Smooth muscle cell (in vitro differentiated cells): ENCODE results near the gene SLC38A4. TPM values are rescaled to one million over a fixed set of nuclear protein-coding genes. Genes with fewer than 3 reads are reported as not detected.

ENCODE experiments used
- DNase-seq: peaks from one replicate; lab custom pipeline; 2025; ENCODE audit not compliant: unreplicated experiment; lab: John Stamatoyannopoulos, UW
- H2AFZ ChIP-seq: fragments of 200-600 bp; sonication (generic); 2 replicates; pipeline ENCODE4 v1.6.0; 2016; ENCODE audit warnings: antibody characterized with exemption, low read depth, mild to moderate bottlenecking
- H3F3A ChIP-seq: fragments of 200-600 bp; sonication (generic); 2 replicates; pipeline ENCODE4 v1.6.0; 2017; ENCODE audit warnings: antibody characterized with exemption, low read depth
- H3K27ac ChIP-seq: fragments of 200-600 bp; sonication (generic); 2 replicates; pipeline ENCODE4 v1.5.1; 2016; ENCODE audit warnings: low read depth, mild to moderate bottlenecking
- H3K27me3 ChIP-seq: fragments of 200-600 bp; sonication (generic); 2 replicates; pipeline ENCODE4 v1.6.1; 2016; ENCODE audit warnings: low read depth, mild to moderate bottlenecking
- H3K36me3 ChIP-seq: fragments of 200-600 bp; sonication (generic); 2 replicates; pipeline ENCODE4 v1.5.1; 2016; ENCODE audit warnings: low read depth
- H3K4me1 ChIP-seq: fragments of 200-600 bp; sonication (generic); 2 replicates; pipeline ENCODE4 v1.5.1; 2016; ENCODE audit warnings: low read depth
- H3K4me2 ChIP-seq: fragments of 200-600 bp; sonication (generic); 2 replicates; pipeline ENCODE4 v1.6.0; 2016; ENCODE audit warnings: mild to moderate bottlenecking
- H3K4me3 ChIP-seq: fragments of 200-600 bp; sonication (generic); 2 replicates; pipeline ENCODE4 v1.5.1; 2016; ENCODE audit warnings: mild to moderate bottlenecking
- H3K79me2 ChIP-seq: fragments of 200-600 bp; sonication (generic); 2 replicates; pipeline ENCODE4 v1.6.0; 2016; ENCODE audit warnings: low read depth, mild to moderate bottlenecking
- H3K9ac ChIP-seq: fragments of 200-600 bp; sonication (generic); 2 replicates; pipeline ENCODE4 v1.6.0; 2016; ENCODE audit warnings: low read depth
- H3K9me3 ChIP-seq: fragments of 200-600 bp; sonication (generic); replicated peaks from 2 replicates; pipeline ENCODE4 v1.5.1; 2016; ENCODE audit warnings: low read depth
- H4K20me1 ChIP-seq: fragments of 200-600 bp; sonication (generic); 2 replicates; pipeline ENCODE4 v1.6.0; 2016; ENCODE audit warnings: low read depth
- WGBS: methylation state at CpG from one replicate; pipeline ENCODE4 v1.1.7; 2016; ENCODE audit warnings: low lambda C conversion rate; 5-methylcytosine and 5-hydroxymethylcytosine counted together
- polyA plus RNA-seq: library from polyadenylated mRNA; unstranded; fragments of >200 nt; fragmentation: Nextera tagmentation; extraction: Ambion mirVana; gene quantifications from 2 replicates; pipeline ENCODE4 v1.2.1, GENCODE V29; 2016
- total RNA-seq: library from RNA; depleted of rRNA; stranded (reverse); fragments of >200 nt; gene quantifications from 2 replicates; pipeline ENCODE4 v1.2.3, GENCODE V29; 2014
- TF ChIP-seq, protein P1 (sequence below): fragments of 200-600 bp; sonication (generic); IDR thresholded peaks from 2 replicates; pipeline ENCODE4 v1.5.1; 2017; ENCODE audit warnings: borderline replicate concordance, mild to moderate bottlenecking, antibody characterized with exemption; ENCODE audit not compliant: insufficient read depth, poor library complexity, severe bottlenecking

SLC38A4 gene
- total and polyA plus RNA-seq, 2 experiments from 2014 or later: 0.77 to 2.7 TPM

DNA sequence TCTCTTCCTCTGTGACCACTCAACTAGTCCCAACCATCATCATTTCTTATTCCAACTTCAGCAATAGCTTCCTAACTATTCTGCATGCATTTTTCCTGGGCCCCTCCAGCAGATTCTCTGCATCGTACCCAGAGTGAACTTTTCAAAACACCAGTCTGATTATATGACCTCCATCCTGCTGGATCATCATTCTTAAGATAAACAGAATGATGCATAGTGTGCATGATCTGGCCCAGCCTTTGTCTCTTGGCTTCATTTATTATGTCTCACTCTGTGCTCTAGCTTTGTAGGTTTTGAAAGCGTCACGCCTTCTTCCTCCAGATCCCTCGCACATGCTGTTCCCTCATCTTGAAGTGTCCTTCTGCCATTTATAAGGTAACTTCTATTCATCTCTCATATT lies 46.3 kb upstream of the SLC38A4 start:
- H3F3A ChIP-seq: no peaks in the 10 kb centered on the region
- H3K4me2 ChIP-seq: no peak overlapping the region
- WGBS: 95% methylated on average over 4 of the region's 4 CpGs
- no peak overlapping the region for H3K27ac ChIP-seq
- no peak for DNase-seq
- H4K20me1 ChIP-seq: no peaks in the 10 kb centered on the region
- TF ChIP-seq, protein P1, sequence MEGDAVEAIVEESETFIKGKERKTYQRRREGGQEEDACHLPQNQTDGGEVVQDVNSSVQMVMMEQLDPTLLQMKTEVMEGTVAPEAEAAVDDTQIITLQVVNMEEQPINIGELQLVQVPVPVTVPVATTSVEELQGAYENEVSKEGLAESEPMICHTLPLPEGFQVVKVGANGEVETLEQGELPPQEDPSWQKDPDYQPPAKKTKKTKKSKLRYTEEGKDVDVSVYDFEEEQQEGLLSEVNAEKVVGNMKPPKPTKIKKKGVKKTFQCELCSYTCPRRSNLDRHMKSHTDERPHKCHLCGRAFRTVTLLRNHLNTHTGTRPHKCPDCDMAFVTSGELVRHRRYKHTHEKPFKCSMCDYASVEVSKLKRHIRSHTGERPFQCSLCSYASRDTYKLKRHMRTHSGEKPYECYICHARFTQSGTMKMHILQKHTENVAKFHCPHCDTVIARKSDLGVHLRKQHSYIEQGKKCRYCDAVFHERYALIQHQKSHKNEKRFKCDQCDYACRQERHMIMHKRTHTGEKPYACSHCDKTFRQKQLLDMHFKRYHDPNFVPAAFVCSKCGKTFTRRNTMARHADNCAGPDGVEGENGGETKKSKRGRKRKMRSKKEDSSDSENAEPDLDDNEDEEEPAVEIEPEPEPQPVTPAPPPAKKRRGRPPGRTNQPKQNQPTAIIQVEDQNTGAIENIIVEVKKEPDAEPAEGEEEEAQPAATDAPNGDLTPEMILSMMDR: no peak
- H3K79me2 ChIP-seq: no peaks in the 10 kb centered on the region
- no peak overlapping the region for H2AFZ ChIP-seq
- H3K4me1 ChIP-seq: no peaks in the 10 kb centered on the region
- H3K9me3 ChIP-seq: no peaks in the 10 kb centered on the region
- no peaks in the 10 kb centered on the region for H3K36me3 ChIP-seq
- no peaks in the 10 kb centered on the region for H3K27me3 ChIP-seq
- no peak overlapping the region for H3K4me3 ChIP-seq
- H3K9ac ChIP-seq: no peak overlapping the region

- H3K79me2 ChIP-seq: no peaks in the 10 kb centered on the region
- H3K36me3 ChIP-seq: no peaks in the 10 kb centered on the region
- peaks cover 5% of the 10 kb centered on the region for H3K9me3 ChIP-seq
- H3K4me3 ChIP-seq: no peak overlapping the region
- no peaks in the 10 kb centered on the region for H3F3A ChIP-seq
- H2AFZ ChIP-seq: no peak overlapping the region
- H3K9ac ChIP-seq: no peak overlapping the region
- no peak for DNase-seq
- H3K27ac ChIP-seq: no peak overlapping the region
- no peaks in the 10 kb centered on the region for H3K27me3 ChIP-seq
- H4K20me1 ChIP-seq: no peaks in the 10 kb centered on the region
- no peak overlapping the region for H3K4me2 ChIP-seq
- TF ChIP-seq, protein P1: no peak
- H3K4me1 ChIP-seq: no peaks in the 10 kb centered on the region
These were observed 39.5 kb upstream of the SLC38A4 start for GRCh38 chr12:46865311-46865710.

DNA sequence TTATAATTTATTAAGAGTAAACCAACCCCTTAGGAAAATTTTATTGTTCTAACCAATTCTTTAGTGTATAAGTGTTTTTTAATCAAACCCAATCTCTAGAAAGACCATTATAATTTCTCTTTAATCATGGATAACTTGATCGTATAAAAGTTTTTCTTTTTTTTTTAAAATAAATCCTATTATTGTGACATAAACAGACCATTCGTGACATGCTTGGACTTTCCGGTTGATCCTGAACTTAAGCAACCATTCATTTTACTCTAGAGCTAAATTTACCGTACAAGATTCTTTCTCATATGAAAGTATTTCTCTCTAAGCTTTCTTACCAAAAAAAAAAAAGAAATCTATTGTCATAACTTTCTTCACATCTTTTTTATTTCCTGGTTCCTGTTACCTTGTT lies 32.6 kb upstream of the SLC38A4 start:
- no peak for DNase-seq
- no peak overlapping the region for H3K4me3 ChIP-seq
- 82% methylated on average over 4 of the region's 4 CpGs for WGBS
- no peaks in the 10 kb centered on the region for H3F3A ChIP-seq
- H3K27ac ChIP-seq: no peak overlapping the region
- H4K20me1 ChIP-seq: no peaks in the 10 kb centered on the region
- H3K9me3 ChIP-seq: peaks cover 18% of the 10 kb centered on the region
- no peaks in the 10 kb centered on the region for H3K79me2 ChIP-seq
- no peak overlapping the region for H3K4me2 ChIP-seq
- no peaks in the 10 kb centered on the region for H3K27me3 ChIP-seq
- H2AFZ ChIP-seq: no peak overlapping the region
- H3K9ac ChIP-seq: no peak overlapping the region
- H3K36me3 ChIP-seq: no peaks in the 10 kb centered on the region
- no peaks in the 10 kb centered on the region for H3K4me1 ChIP-seq
- TF ChIP-seq, protein P1: no peak

DNA sequence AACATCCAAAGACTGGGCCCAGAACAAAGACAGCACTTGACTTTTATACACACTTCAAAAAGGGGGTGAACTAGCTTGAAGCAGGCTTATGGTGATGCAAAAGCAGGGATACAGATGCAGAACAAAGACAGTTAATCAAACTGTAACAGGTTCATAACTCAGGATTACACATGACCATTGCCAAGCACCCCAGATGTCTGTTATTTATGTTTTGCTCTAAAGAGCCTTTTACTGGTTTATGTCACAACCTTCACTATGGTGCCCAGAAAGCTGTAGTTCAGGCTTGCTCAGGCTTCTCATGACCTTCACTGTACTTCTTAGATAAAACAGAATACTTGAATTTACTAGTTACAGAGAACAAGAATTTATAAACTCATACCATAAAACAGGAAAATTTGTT lies 31.7 kb upstream of the SLC38A4 start:
- Histone ChIP-seq H3K9ac (no peak overlapping the region), H3K27ac (no peak overlapping the region), H3K27me3 (no peaks in the 10 kb centered on the region), H3K4me3 (no peak overlapping the region), H3K79me2 (no peaks in the 10 kb centered on the region), H3K36me3 (no peaks in the 10 kb centered on the region), H2AFZ (no peak overlapping the region), H3K9me3 (peaks cover 18% of the 10 kb centered on the region), H3K4me2 (no peak overlapping the region), H3F3A (no peaks in the 10 kb centered on the region), H4K20me1 (no peaks in the 10 kb centered on the region), H3K4me1 (no peaks in the 10 kb centered on the region)
- TF ChIP-seq, protein P1: no peak
- DNase-seq: no peak
